ENCODE results near the gene DMC1. TPM values are rescaled to one million over a fixed set of nuclear protein-coding genes. Genes with fewer than 3 reads are reported as not detected.

DMC1 gene
- total and polyA plus RNA-seq, 9 of the 15 experiments (the other 6 are each of a cell fraction or from before 2014, with no cell fraction given), result 5.5 to 55.5 (median 9.8) TPM

GRCh38 chr22:38505541-38506117 lies 64.4 kb downstream of the DMC1 start (continued):
- TF ChIP-seq ZNF398 (CRISPR knock-in tag; IDR thresholded peaks at IDR 0.05), result no peak
- TF ChIP-seq MED1 (CRISPR knock-in tag; IDR thresholded peaks at IDR 0.05; ENCODE audit: borderline replicate concordance), result no peak
- no peak for TF ChIP-seq STAT6 (CRISPR knock-in tag; IDR thresholded peaks at IDR 0.05)
- no peak for TF ChIP-seq HIVEP1 (CRISPR knock-in tag; IDR thresholded peaks at IDR 0.05)
- no peak for TF ChIP-seq HCFC1 (IDR thresholded peaks at IDR 0.05; ENCODE audit: low read depth, low read length)
- TF ChIP-seq TARDBP (IDR thresholded peaks at IDR 0.05), result no peak
- no peak; the same call in 1 of the 2 replicates for TF ChIP-seq POLR2G (IDR thresholded peaks at IDR 0.05; ENCODE audit: low read depth, low read length)
- no peak for TF ChIP-seq NR2C2 (CRISPR knock-in tag; IDR thresholded peaks at IDR 0.05)
- TF ChIP-seq NR2C2 (tag; IDR thresholded peaks at IDR 0.05), result 0 out of 2 replicates have a peak, but pooled peaks have one; percentile 2
- no peak for TF ChIP-seq SPI1 (IDR thresholded peaks at IDR 0.05; ENCODE audit: borderline replicate concordance, low read depth, low read length)
- no peak for TF ChIP-seq RFX5 (IDR thresholded peaks at IDR 0.05; ENCODE audit: low read depth, low read length)
- TF ChIP-seq NCOA6 (IDR thresholded peaks at IDR 0.05), result no peak
- peak; percentile 19 for TF ChIP-seq PCBP2 (IDR thresholded peaks at IDR 0.05; ENCODE audit: low read depth, low read length, poor library complexity, severe bottlenecking)
- no peak for TF ChIP-seq RBM34 (IDR thresholded peaks at IDR 0.05; ENCODE audit: borderline replicate concordance, insufficient read depth, low read length)
- TF ChIP-seq NUFIP1 (IDR thresholded peaks at IDR 0.05; ENCODE audit: partially characterized antibody), result no peak
- TF ChIP-seq ZZZ3 (IDR thresholded peaks at IDR 0.05), result no peak
- no peak for TF ChIP-seq ZNF507 (tag; conservative IDR thresholded peaks at IDR 0.05)
- no peak for TF ChIP-seq SP2 (IDR thresholded peaks at IDR 0.05; ENCODE audit: extremely low read depth, low read depth, low read length, poor library complexity, severe bottlenecking)
- no peak for TF ChIP-seq ZNF354B (CRISPR knock-in tag; IDR thresholded peaks at IDR 0.05)
- TF ChIP-seq ZBTB12 (CRISPR knock-in tag; IDR thresholded peaks at IDR 0.05), result no peak
- TF ChIP-seq BRCA1 (IDR thresholded peaks at IDR 0.05), result no peak
- TF ChIP-seq BRCA1 (CRISPR knock-in tag; IDR thresholded peaks at IDR 0.05), result no peak
- no peak for TF ChIP-seq IRF9 (tag; IDR thresholded peaks at IDR 0.05)
- TF ChIP-seq CHD2 (IDR thresholded peaks at IDR 0.05; ENCODE audit: low read depth, low read length), result peak; percentile 23; the same call in 1 of the 2 replicates
- no peak for TF ChIP-seq ZNF239 (CRISPR knock-in tag; IDR thresholded peaks at IDR 0.05)

All from K562 (cell line).